ELR (cell line): ENCODE measurements around the gene CBLIF.
"Not testable (repeated sequence)": the region's sequence is repeated elsewhere in the genome, so short reads cannot be mapped to it uniquely, and the experiment has no call there.

Experiments used
- DNase-seq: peaks from one replicate; pipeline ENCODE4 v3.0.0-alpha.2; 2015; ENCODE audit warnings: low read depth

CBLIF gene

DNA sequence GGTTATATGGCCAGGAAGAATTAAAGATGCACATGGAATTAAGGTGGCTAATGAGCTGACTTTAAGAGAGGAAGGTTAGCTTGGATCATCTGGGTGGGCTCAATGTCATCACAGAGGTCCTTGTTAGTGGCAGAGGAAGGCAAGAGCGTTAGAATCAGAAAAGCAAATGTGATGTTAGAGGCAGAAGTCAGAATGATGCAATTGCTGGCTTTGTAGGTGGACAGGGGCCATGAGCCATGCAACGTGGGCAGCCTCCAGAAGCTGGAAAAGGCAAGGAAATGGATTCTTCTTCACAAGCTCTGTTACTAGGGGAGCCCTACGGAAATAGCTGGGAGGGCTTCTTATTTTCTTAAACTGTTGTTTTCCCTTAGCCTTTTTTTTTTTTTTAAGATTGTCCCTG lies 2.3 kb upstream of the CBLIF start:
- no peak for DNase-seq

- no peak for DNase-seq
Observed at GRCh38 chr11:59846556-59846955, 1.3 kb upstream of the CBLIF start.

GRCh38 chr11:59842316-59842715 lies 3.0 kb downstream of the CBLIF start:
- no peak for DNase-seq

GRCh38 chr11:59841514-59841913 lies 3.8 kb downstream of the CBLIF start:
- no peak for DNase-seq

- DNase-seq = no peak
Observed at GRCh38 chr11:59839615-59840014, 5.7 kb downstream of the CBLIF start.

GRCh38 chr11:59833602-59834001 lies 11.7 kb downstream of the CBLIF start:
- DNase-seq = no peak

DNA sequence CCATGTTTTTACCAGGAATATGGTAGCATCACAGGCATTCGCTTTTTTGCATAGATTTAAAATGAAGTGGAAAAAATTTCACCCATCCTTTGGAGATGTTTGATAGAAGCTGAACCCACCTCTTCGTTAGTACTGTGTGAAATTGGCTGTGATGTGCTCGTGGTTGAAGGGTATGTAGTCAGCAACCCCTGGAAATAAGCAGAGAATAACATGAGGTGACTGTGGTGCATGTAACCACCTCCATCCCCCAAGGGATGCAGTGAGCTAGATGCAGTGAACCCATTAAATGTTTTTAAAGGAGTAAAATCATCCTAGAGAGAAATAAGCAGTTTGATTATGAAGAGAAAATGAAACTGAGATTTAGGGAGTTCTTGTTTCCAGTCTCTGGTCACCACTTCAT lies 15.9 kb downstream of the CBLIF start:
- DNase-seq = no peak

GRCh38 chr11:59822989-59823566 lies 22.2 kb downstream of the CBLIF start:
- DNase-seq = peak; percentile 85

DNA sequence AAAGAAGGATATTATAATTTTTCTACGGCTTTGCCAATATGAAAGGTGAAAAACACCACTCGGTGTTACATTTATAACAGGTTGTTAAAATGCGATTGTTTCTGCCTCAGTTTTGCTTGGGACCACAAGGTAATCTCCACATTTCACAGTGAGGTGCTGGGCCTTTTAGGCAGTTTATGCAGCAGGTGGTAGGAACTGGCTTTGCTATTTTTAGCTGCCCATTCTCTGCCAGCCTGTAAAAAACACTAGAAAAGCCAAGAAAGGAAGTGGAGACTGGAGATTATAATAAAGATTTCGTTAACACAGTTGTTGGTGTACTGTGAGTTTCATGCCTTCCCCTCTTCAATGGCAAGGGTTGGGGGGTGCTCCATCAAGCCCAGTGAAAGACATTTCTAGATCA lies 26.7 kb downstream of the CBLIF start:
- DNase-seq = no peak

GRCh38 chr11:59816434-59816833 lies 28.9 kb downstream of the CBLIF start:
- not testable (repeated sequence) for DNase-seq

DNA sequence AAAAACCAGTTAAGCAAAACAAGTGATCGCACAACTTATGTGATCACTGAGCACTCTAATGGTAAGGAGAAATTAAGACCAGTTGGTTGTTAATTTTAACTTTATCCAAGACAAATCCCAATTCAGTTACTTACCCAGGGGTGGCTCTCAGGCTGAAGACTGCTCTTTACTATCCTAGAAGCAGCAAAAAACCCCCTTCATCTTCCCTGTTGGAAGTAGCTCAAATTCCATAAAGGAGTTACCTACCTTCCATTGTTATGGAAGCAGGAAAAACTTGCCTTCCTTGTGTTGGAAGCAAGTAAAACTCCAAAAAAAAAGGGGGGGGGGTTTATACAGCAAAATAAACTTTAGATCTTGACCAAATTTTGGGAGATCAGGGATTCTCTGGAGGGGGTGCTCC lies 29.5 kb downstream of the CBLIF start:
- no peak for DNase-seq

DNA sequence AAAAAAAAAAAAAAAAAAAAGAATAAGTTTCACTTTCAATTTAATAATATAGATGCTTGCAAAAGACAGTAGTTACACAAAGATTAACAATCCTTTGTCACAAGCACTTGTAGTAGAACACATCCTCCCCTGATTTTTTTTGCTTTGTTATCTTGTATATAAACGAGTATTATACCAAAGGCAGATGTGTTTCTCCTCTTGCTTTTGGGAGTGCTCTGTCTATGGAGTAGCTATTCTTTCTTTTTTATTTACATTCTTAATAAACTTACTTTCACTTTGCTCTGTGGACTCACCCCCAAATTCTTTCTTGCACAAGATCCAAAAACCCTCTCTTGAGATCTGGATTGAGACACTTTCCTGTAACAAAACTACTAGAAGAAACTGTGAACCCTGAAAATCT lies 31.3 kb downstream of the CBLIF start:
- peak; percentile 10 for DNase-seq

GRCh38 chr11:59813364-59813763 lies 31.9 kb downstream of the CBLIF start:
- DNase-seq = no peak

DNA sequence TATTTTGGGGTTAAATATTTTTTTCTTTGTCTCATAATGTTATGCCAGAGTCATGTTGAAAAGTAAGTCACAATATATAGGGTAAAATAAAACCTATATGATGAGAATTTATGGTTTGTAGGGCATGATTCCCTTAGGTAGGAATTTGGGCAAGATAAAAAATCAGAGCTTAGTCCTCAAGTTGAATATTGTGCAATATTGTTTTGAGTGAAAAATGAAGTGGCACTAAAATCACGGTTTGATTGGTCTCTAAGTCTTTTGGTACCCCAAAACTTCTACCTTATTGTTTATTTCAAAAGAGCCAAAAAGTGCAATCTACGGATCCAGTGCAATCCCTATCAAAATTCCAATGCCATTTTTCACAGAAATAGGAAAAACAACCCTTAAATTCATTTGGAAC lies 33.1 kb downstream of the CBLIF start:
- no peak for DNase-seq

GRCh38 chr11:59810911-59811259 lies 34.4 kb downstream of the CBLIF start:
- no peak for DNase-seq

DNA sequence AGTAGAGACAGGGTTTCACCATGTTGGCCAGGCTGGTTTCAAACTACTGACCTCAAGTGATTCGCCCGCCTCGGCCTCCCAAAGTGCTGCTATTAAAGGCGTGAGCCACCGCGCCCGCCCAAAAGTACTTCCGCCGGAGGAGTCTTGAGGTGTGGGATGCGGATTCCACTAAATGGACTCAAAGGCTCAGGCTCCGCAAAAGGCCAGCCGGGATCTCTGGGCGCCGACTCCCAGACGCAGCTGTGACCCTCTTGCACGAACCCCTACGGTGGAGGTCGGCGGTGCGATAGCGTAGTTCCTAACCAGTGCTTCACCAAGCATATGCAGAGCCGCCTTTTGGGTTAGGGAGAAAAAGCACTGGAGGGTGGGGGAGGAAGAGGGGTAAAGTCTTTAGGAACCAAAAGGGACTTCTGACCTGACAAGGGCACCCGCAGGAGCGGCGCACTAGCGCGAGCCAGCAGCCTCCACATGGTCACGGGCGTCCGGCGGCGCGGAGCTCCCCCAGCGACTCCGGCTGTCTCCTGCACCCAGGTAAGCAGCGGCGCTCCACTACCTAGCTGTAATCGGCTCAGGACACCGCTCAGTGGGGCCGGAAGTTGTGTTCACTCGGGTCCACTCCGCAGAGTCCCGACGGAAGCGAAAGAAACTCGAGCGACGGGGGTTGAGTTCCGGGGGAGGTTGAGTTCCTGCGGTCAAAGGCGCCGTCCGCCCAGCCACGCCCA lies 34.9 kb downstream of the CBLIF start, which contains the start of gene MRPL16:
Gene MRPL16, minus strand, starts transcription at position 590 of the 722 bp plus-strand sequence. Its CDS starts 120 bp downstream, at position 470.
- peak; percentile 93 for DNase-seq

GRCh38 chr11:59807047-59807610 lies 38.2 kb downstream of the CBLIF start:
- no peak for DNase-seq

GRCh38 chr11:59804061-59804460 lies 41.2 kb downstream of the CBLIF start:
- no peak for DNase-seq

DNA sequence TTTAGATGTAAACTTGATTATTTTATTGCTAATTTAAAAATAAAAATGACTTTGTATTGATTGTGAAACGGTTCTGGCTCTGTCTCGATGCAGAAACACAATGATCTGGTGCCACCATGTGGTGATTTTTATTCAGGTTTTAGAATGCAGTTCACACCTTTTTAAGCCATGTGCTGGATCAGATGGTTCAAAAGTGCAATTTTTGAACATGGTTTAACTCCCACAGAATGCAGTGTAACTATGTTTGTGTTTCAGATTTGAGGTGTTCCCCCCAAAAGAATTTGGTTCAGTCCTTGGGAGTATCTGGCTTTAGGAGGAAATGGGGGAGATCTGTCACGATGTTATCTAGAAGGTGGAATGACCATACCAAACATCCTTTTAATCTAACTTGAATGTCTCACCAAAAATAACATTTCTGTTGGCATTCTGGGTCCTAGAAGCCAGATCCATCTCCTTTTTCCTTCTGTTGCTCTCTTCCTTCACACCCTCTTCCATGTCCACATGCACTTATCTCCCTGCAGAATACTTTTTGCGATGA lies 42.6 kb downstream of the CBLIF start:
- peak; percentile 75 for DNase-seq

GRCh38 chr11:59801981-59802638 lies 43.2 kb downstream of the CBLIF start:
- DNase-seq = peak; percentile 46

DNA sequence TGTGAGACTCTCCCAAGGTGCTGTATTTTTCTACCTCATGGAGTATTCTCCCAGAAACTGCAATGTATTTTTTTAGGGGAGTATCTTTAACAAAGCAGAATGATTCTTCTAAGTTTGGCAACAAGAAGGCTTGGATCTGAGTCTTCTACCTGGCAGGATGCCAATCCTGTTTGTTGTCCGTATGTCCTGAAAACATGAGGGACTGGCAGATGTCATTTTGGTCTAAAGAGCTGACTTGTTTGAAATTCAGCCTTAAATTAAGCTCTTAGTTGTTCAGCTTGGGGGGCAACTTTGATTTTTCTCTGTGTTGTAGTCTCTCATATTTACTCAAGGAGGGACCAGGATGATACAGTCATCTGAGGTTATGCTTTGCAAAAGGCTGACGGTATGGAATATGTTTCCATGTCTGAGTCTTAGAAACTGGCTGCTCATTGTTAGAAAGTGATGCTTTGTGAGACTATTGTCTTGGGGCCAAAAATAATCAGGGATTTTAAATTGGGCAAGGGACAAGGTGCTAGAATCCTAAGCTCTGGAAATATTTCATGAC lies 44.1 kb downstream of the CBLIF start:
- no peak for DNase-seq

DNA sequence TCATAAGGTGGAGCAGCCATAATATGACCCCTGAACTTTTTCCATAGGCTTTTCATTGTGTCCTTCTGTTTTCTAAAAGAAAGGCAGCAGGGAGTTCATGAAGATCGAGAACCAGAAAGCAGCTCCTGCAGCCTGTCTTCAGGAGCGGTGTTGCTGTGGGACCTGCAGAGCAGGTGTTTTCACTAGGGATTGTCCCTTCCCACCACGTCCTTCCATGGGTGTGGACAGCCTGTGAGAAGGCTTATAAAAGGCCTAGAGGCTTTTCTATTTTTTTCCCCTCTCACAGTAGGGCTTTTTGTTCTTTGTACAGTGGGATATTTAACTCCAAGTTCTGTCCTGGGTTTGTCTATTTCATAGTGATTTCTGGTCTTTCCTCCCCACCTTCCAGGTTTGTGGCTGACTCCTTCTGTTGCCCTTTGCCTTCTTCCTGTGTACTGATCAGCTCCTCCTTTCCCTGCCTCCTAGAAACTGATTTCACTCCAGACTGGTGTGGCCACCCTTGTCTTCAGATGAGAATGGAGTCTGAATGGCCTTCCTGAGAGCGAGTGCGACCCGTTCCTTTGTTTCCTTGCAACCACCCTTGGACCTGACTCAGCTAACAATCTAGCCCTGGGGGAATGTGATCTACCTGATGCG lies 44.8 kb downstream of the CBLIF start:
- no peak for DNase-seq
